ENCODE measurements around the gene TTC27.
"Not testable (repeated sequence)": the region's sequence is repeated elsewhere in the genome, so short reads cannot be mapped to it uniquely, and the experiment has no call there.

Gene TTC27

GRCh38 chr2:32627814-32628579 is at the start of gene TTC27:
TTC27 (plus strand) TSS chr2:32628050; CDS start chr2:32628293, 243 bp downstream.
- peak; percentile 83 for DNase-seq (ENCODE audit: low read depth)

- peak; percentile 6 for DNase-seq (ENCODE audit: low read depth)
These were observed 36.0 kb upstream of the TTC27 start for GRCh38 chr2:32591669-32592463.

GRCh38 chr2:32594573-32594972 is 33.3 kb upstream of the TTC27 start:
- DNase-seq (ENCODE audit: low read depth) = no peak

GRCh38 chr2:32611366-32611765 is 16.5 kb upstream of the TTC27 start:
- no peak for DNase-seq (ENCODE audit: low read depth)

- no peak for DNase-seq (ENCODE audit: low read depth)
These were observed 16.1 kb upstream of the TTC27 start for GRCh38 chr2:32611771-32612170.

- no peak for DNase-seq (ENCODE audit: low read depth)
These were observed 13.8 kb upstream of the TTC27 start for GRCh38 chr2:32614084-32614483.

GRCh38 chr2:32617599-32618189 is 10.2 kb upstream of the TTC27 start:
- no peak for DNase-seq (ENCODE audit: low read depth)

GRCh38 chr2:32622570-32623310 is 5.1 kb upstream of the TTC27 start:
- DNase-seq (ENCODE audit: low read depth) = no peak

- no peak for DNase-seq (ENCODE audit: low read depth)
These were observed 4.5 kb upstream of the TTC27 start for GRCh38 chr2:32623311-32623706.

- no peak for DNase-seq (ENCODE audit: low read depth)
These were observed 3.0 kb upstream of the TTC27 start for GRCh38 chr2:32624812-32625211.

GRCh38 chr2:32626639-32627221 is 1.1 kb upstream of the TTC27 start:
- DNase-seq (ENCODE audit: low read depth) = no peak

- no peak for DNase-seq (ENCODE audit: low read depth)
These were observed 423 bp upstream of the TTC27 start for GRCh38 chr2:32627441-32627813.

GRCh38 chr2:32632089-32632488 is 4.2 kb downstream of the TTC27 start:
- peak; percentile 32 for DNase-seq (ENCODE audit: low read depth)

- no peak for DNase-seq (ENCODE audit: low read depth)
These were observed 5.2 kb downstream of the TTC27 start for GRCh38 chr2:32633040-32633439.

- not testable (repeated sequence) for DNase-seq (ENCODE audit: low read depth)
These were observed 10.7 kb downstream of the TTC27 start for GRCh38 chr2:32638548-32638947.

GRCh38 chr2:32641180-32641579 is 13.3 kb downstream of the TTC27 start:
- DNase-seq (ENCODE audit: low read depth) = no peak

- peak; percentile 78 for DNase-seq (ENCODE audit: low read depth)
These were observed 19.4 kb downstream of the TTC27 start for GRCh38 chr2:32647180-32647651.

- no peak for DNase-seq (ENCODE audit: low read depth)
These were observed 24.8 kb downstream of the TTC27 start for GRCh38 chr2:32652555-32653209.

GRCh38 chr2:32656069-32656468 is 28.2 kb downstream of the TTC27 start:
- no peak for DNase-seq (ENCODE audit: low read depth)

- DNase-seq (ENCODE audit: low read depth) = no peak
These were observed 36.0 kb downstream of the TTC27 start for GRCh38 chr2:32663864-32664263.

GRCh38 chr2:32666704-32667103 is 38.9 kb downstream of the TTC27 start:
- no peak for DNase-seq (ENCODE audit: low read depth)

Data from non-pigmented ciliary epithelial cell (primary cell).